T follicular helper cell (primary cell): ENCODE data around the gene ZNF423.

Source experiments
- DNase-seq: peaks from one replicate; pipeline ENCODE4 v3.0.0-alpha.2; 2020; ENCODE audit warnings: low read depth

The ZNF423 gene

DNA sequence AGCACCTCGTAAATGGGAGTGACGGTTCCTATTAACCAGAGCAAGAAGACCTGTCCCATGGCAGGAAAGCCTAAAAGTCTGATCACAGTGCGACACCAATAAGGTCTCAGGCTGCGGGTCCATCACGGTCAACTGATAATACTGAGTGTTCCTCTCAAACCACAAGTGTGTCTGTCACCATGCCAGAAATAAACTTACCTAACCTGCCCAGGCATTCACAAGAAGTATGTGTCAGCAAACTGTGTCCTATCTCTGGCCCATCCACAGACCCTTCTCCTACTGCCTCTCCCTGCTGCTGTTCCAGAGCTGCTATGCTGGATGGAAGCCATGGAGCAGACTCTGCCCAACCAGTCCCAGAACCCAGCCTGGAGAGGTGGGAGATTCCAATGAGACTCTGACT, 73.5 kb downstream of the ZNF423 start:
- DNase-seq, result no peak

DNA sequence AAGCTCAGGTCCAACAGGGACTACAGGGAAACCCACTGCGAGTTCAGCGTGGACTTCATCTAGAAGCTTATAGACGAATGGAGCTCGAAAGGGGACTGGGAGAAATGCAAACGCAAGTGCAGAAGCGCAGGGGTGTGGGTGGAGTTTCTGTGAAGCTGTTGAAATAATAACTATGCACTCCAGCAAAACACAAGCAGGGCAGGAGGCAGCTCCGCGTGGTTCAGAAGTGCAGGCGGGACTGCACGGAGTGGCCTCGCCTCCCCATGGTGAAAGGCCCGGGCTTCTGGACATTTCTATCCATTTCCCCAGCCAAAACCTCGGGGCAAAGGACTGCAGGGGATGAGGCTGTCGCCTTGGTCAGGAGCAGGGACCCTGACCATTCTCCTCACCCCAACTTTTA, 74.5 kb downstream of the ZNF423 start:
- DNase-seq, result no peak

DNA sequence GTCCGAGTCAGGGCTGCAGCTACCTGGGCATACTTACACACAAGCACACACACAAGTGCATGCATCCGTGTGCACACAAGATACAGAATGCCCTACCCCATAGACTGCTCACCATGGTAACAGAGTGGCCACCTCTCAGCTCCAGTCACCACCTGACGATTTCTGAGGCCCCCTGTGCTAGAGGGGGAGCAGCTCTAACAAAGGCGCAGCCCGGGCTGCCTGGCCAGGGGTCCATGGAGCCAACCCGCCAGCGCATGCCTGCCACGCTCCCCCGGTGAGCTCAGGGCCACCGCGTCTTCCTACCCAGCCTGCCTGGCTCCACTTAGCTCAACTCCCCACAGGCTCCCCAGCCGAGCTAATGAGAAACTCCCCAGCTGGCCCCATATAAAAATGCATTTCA, 75.5 kb downstream of the ZNF423 start:
- DNase-seq, result no peak

DNA sequence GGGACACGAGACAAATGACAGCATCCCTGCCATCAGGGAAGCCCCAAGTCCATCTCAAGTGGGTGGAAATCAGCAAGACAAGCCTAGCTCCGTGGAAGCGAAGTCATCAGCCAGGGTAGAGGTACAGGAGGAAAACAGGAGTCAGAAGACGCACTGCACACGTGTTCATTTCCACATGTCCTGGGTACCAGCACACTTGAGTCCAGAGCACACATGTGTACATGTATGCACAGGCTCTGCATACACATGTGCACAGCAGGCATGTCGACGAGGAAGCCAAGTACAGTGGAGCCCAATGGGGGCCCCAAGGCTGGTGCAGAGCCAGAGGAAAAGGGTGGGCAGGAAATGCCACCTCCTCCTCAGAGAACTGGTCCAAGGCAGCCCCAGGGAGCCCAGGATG, 75.9 kb downstream of the ZNF423 start:
- DNase-seq, result no peak

DNA sequence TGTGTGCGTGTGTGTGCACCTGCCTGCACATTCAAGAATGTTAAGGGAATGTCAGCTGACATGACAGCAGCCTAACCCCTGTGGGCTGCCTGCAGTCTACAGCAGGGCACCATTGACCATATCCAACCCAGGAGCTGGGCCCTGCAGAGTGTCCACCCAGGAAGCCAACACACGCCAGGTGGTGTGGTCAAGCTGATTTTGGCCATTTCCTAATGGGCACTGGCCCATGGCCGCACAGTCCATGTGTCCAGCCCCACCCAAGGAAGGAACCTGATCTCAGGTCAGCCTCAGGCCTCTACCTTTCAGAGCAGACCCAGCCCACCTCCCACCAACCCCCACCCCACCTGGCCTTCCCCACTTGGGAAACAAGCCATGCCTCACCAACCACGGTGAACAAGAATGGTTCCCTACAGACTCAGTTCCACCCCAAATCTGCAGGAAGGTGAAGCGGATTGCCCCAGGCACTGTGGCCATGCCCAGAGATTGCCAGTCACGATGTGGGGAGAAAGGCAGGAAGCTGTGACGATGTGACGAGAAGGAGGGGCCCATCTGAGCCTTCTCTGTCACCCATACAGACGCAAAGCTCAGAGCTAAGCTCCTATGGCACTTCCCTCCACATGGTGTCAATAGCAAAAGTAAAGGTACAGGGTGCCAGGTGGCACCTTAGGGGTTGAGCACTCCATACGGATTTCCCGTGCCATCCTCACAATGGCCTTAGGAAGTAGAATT, 77.5 kb downstream of the ZNF423 start:
- DNase-seq, result no peak

DNA sequence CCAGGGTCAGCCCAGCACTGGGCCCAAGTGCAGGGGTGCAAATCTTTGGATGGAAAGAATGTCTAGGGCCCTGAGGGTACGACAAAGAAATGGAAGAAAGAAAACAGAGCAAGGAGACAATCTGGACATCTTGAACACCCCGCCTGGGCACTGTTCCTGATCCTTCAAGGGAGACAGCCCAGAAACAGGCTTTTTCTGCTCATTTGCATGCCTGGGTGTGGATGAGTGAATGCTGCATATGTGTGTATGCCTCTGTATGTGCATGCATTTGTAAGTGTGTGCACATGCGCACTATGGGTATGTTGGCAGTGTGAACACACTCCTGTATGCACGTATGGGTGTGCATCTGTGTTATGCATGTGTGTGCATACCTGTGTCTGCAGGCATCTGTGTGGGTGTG, 79.2 kb downstream of the ZNF423 start:
- DNase-seq, result no peak

DNA sequence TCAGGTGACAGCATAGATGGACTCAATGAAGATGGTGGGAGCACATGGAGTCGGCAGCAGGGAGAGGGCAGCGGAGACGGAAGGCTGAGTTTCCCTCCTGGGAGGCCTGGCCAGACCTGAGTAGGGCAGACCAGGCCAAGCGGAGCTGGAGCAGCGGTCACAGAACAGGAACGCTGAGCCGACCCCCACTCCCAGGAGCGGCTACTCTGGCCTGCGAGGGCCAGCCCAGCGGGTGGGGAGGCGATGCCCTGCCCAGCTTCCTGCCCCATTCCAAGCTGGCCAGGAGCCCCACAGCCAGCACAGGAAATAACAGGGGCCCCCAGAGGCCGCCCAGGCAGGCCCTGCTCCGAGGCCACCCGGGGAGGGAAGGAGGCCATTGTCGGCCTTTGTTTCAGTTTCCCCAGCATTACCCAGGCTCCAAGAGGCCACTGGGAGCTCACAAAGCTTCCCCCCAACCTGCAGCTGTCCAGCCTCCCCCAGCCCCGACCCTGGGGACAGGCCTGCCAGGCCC, 79.8 kb downstream of the ZNF423 start:
- DNase-seq, result no peak

DNA sequence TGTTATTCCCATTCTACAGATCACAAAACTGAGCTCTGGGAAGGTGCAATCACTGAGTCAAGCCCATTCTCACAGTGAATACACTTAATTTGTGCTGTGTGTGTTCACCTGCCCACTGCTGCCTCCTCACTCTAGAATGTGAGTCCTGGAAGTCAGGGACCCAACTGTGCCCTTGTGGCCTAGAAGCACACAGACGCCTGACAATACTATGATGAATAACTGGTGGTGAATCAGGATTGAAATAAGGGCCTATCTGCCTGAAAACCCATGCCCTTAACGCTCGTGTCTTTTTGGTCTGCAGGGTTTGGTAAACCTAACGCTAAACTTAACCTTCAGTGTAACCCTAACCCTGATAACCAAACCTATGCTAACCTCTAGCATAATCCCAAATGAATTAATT, 80.3 kb downstream of the ZNF423 start:
- no peak for DNase-seq

DNA sequence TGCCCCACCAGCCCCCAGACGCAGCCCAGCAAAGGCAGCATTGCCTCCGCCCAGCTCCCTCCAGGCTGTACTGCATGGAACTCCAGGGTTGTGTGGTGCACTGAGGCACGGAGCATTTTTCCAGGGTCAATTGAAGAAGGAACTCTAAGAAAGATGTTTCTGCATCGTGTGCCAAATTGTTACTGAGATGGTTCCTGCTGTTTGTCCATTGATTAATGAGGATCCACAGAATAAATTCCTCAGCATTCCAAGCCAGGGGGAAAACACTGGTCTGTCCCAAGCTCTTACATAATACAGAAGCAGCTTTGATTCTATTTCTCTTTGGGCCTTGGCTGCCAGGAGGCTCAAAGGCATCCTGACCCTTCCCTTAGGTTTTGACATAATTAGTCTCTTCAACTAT, 80.9 kb downstream of the ZNF423 start:
- no peak for DNase-seq

DNA sequence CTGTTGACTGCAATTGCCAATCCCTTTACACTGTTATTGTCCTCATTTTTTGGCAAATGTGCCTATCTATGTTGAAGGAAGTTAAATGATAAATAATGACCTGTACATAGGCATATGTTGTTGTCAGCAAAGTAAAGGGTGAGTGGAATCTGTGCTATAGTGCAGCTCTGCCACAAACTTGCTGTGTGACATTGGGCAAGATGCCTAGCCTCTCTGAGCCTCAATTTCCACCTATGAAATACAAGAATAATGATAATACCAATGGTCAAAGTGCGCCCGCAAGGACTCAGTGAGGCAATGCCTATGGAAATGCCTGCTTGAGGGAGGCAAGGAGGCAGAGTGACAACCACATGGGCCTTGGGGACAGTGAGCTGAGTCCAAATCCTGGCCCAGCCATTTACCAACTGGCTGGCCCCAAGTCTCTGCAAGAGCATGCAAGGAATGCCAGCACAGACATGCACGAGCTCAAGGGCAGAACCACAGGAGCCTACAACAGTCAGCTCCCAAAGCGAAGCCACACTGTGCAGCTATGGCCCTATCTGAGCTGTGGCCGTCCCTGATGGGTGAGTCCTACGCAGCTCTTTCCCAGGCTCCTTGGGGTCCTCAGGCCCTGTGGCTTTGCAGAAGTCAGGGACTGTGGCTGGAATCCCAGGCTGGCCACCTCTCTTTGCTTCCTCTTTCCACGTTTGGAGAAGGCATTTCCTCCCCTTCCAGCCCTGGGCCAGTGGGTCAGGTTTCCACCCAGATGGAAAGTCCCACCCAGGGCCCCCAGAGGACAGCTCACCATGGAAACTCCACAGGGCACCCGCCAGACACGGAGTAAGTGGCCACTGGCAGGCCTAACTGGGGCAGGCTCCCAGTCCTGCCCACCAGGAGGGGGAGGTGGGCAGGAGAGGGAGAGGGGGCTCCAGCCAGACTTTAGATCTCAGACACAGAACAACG, 82.1 kb downstream of the ZNF423 start:
- DNase-seq, result no peak

DNA sequence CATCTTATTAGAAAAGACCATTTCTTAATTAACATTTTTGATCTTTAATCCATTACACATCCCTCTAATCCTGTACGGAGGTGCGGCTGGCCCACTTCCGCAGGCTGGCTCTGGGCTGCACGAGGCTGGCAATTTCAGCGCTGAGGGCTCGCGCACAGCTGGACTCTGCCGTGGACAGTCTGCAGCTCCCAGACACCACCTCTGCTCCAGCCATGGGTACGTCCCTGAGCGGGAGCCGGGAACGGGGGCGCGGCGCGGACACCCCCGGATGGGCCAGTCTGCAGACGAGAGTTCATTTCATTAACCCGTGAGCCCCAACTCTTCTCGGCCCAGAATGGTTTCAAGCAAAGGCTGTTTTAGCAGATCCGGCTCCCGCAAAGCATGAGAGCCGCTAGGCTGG, 87.9 kb downstream of the ZNF423 start:
- DNase-seq, result no peak

DNA sequence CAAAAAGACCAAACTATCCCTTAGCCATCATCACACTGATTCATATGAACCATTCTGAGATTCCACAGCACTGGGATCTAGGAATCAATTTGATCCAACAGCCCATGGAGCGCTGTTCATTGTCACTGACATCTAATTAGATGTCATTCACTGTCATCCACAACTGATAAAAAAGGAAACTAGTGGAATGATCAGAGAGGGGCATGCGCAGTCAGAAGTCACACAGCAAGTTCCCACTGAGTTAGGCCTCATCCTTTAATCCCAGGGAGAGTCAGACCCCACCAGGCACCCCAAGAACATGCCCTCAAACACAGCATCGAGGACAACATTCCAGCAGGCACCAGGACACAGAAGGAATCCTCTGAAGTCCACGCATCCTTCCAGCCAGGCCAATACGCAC, 88.5 kb downstream of the ZNF423 start:
- no peak for DNase-seq

DNA sequence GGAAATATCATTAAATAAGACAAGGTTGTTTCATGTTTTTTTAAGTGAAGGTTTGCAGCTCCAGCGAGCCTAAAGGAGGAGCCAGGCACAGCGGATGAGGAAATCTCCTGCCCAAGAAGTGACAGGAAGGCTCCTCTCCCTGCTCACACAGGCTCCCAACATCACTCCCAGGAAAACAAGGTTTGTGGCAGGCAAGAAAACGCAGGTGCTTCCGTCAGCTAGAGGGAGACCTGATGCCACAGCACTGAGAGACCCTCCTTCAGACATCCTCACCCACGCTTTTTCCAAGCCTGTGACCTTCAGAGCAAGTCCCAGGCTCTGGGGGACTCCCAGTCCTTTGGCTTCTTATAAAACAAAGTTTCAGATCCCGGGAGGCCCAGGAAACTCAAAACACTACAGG, 89.7 kb downstream of the ZNF423 start:
- no peak for DNase-seq

DNA sequence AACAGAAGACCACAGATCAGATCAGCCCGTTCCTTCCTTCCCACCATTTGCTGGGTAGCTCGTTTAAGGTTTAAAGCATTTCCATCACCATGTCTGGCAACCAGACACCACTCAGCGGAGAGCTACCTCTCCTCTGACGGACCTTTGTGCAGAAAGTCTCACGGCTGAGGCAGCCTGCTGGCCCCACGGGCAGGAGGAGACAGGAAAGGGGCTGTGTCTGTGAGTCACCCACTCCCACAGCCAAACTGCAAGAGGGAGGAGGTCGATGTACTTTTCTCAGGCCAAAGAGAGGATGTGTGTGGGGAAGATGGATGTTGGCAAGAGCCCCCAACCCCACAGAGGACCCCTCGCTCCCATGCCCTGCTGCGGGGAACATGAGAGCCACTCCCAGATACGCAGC, 92.1 kb downstream of the ZNF423 start:
- no peak for DNase-seq

DNA sequence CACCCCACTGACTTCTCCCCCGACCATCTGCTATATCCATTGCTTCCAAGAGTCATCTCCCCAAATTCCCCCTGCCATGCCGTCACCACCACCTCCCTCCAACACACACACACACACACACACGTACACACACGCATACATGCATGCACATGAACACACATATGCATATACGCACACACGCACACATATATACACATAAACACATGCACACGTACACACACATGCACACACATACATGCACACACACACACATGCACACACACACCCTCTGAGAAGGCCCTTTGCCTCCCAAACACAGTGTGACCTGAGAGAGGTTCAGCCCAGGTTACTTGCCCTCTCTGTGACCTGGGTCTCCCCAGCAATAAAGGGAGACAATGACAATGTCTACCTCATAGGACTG, 95.1 kb downstream of the ZNF423 start:
- no peak for DNase-seq

DNA sequence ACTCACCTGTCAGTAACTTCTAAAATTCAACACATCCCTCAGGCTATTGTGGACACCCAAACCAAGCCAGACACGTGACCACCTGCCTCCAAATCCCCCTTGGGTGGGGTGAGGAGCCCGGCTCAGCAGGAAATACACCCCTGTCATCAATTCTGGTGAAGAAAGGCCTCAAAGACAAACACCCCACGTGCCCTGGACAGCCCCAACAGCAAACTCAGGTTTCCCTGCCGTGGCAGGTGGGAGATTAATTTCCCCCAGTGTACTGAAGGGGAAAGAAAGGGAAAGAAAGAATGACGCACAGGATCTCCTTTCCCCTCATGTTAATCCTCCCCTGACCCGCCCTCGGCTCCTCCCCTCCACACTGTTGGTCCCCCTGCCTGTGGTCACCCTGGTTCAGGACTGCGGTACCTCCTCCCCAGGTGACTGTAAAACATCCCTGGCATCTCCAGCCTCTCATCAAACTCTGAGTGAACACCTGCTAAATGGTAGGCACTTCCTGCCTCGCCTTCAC, 98.3 kb downstream of the ZNF423 start:
- DNase-seq, result no peak

DNA sequence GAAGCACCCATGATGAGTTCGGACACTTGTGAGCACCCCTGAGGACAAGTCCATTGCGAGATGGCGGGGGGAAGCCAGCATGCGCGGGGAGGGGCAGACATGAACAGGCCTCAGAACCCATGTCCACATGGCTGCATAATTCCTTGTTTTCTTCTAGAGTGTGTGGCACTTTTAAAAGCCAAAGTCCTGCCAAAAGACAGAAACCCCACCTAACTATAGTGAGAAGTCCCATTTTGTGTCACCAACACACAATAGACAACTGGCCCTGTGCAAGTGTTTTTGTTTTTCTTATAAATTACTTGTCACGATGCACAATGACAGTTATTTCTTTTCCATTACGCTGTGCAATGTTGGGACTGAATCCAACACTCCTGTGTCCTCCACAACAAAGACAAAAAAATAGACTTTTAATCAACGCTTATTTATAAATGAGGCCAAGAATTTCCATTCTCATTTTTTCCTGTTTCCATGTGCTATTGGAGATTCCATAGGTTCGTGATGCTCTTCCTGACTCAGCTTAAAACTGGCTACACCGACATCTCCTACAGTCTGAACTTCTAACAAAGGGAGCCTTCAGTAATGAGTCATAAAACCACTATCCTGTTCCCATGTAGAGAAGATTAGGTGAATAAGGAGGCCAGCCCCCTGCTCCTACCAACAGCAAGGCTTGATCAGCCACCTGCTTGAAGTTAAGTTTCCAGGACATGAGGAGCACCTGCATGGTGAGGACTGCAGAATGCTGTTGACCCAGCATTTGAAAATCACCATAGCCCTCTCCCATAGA, 98.9 kb downstream of the ZNF423 start:
- no peak for DNase-seq

DNA sequence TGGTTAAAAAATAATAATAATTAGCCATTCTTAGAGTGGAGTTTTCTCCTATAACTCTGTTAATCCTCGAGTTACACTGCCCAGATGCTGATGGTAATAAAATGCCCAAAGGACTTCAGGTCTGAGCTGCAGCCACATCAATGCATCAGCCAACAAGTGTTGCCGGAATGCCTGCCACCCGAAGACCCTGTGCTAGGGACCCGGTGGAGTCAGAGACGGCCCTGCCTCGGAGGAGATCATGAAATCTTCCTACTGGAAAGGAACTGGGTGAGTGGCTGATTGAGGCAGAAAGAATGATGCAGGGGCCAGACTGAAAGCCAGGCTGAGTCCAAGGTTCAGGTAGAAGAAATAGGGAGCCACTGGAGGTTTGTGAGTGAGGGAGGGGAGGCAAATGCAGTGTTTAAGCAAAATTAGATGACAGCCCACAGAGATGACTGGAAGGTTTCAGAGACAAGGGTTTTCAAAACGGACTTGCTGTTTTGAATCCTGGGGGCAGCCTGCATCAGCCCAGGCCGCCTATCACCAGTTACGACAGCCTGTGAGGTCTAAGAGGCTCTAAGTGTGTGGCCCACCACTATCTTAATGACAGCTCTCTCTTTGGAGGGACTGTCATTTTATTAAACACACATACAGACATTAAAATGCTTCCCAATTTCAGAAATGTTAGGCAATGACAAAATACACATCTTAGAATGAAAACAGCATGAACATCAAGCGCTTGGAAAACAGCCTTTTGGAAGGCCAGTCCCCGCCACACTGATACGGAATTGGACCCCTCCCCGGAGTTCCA, 100.0 kb downstream of the ZNF423 start:
- DNase-seq, result no peak

DNA sequence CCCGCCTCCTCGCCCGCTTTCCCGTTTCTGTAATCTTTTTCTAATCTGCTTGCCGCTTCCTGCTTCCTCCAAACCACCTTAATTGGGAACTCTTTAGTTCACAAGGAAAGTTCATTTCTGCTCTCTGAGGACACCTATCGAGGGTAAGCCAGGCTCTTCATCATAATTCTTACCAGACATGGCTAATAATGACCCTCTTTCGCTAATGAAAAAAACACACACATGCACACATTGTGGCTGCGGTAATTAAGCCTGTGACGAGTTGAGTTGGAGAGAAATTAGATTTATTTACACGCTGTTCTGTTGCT, 100.6 kb downstream of the ZNF423 start:
- DNase-seq, result no peak

DNA sequence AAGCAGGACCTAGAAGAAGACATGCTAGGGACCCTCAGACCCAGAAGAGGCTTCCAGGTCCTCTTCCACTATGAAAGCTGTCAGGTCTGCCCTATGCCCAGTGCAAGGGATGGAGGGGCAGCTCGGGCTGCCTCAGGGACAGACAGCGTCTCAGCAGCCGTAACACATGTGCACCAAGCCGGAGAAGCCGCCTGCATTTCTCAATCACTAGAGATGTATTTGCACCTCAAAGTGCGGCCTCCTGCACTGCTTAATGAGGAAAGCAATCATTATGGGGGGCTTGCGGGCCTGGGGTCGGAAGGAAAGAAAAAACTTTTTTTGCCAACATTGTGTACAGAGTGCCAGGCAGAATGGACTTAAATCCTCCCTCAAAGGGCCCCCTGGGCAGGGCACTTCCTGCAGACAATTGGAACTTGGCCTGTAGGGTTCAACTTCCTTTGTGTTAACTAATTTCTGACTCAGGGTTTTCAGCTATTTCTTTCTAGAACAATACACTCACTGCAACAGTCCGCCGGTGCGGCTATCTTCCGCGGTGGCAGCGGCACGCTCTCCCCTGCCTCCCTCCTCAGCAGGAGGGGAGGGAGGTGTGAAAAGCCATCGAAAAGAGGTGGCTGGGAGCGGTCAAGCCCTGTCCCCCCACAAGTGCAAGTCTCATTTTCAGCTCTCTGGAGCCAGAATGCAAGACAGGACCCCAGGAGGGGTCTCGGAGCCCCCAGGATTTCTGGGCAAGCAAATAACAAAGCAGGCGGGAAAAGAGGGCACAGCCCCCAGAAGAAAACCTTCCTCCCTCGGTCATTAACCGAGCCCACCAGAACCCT, 101.2 kb downstream of the ZNF423 start:
- DNase-seq, result no peak
